Measurements from ENCODE around the gene MRPL53. TPM values are rescaled to one million over a fixed set of nuclear protein-coding genes. Genes with fewer than 3 reads are reported as not detected.

MRPL53 gene
- total and polyA plus RNA-seq, 2 of the 13 experiments (the other 11 are each of a cell fraction or from before 2014, with no cell fraction given), result 34.3 to 51.9 TPM

- no peak for TF ChIP-seq MXD1 (CRISPR knock-in tag; IDR thresholded peaks at IDR 0.05)
- no peak; the same call in 1 of the 2 replicates for TF ChIP-seq HOXA9 (CRISPR knock-in tag; IDR thresholded peaks at IDR 0.05; ENCODE audit: borderline replicate concordance)
- no peak; the same call in 1 of the 2 replicates for TF ChIP-seq KDM4B (CRISPR knock-in tag; IDR thresholded peaks at IDR 0.05)
- TF ChIP-seq ZNF605 (CRISPR knock-in tag; IDR thresholded peaks at IDR 0.05), result peak; percentile 89
- TF ChIP-seq EZH2 (conservative IDR thresholded peaks at IDR 0.05; ENCODE audit: low read depth, low read length), result no peak
- no peak; the same call in 1 of the 2 replicates for TF ChIP-seq ZBTB20 (CRISPR knock-in tag; IDR thresholded peaks at IDR 0.05; ENCODE audit: borderline replicate concordance, low read depth)
- no peak for TF ChIP-seq ZFAT (CRISPR knock-in tag; conservative IDR thresholded peaks at IDR 0.05)
- no peak for TF ChIP-seq ZNF280D (CRISPR knock-in tag; IDR thresholded peaks at IDR 0.05)
- no peak for TF ChIP-seq ZXDC (CRISPR knock-in tag; IDR thresholded peaks at IDR 0.05)
- peak; percentile 47; the same call in 1 of the 2 replicates for TF ChIP-seq ZNF710 (CRISPR knock-in tag; IDR thresholded peaks at IDR 0.05; ENCODE audit: borderline replicate concordance)
- peak; percentile 88; the same call in 1 of the 2 replicates for TF ChIP-seq ZNF556 (CRISPR knock-in tag; IDR thresholded peaks at IDR 0.05; ENCODE audit: borderline replicate concordance)
- no peak; the same call in 1 of the 2 replicates for TF ChIP-seq JUNB (CRISPR knock-in tag; IDR thresholded peaks at IDR 0.05; ENCODE audit: borderline replicate concordance)
- no peak for TF ChIP-seq ZNF720 (CRISPR knock-in tag; IDR thresholded peaks at IDR 0.05)
- peak; percentile 47; the same call in 1 of the 2 replicates for TF ChIP-seq ZNF546 (CRISPR knock-in tag; conservative IDR thresholded peaks at IDR 0.05)
- TF ChIP-seq FOXP4 (CRISPR knock-in tag; IDR thresholded peaks at IDR 0.05), result peak; percentile 71; the same call in 1 of the 2 replicates
- TF ChIP-seq ZZZ3 (CRISPR knock-in tag; IDR thresholded peaks at IDR 0.05; ENCODE audit: borderline replicate concordance), result peak; percentile 82
- TF ChIP-seq ZMYM4 (CRISPR knock-in tag; IDR thresholded peaks at IDR 0.05), result peak; percentile 66; the same call in 1 of the 2 replicates
These were observed 42.7 kb downstream of the MRPL53 start (continued) for GRCh38 chr2:74429487-74430451.

Measured in HepG2 (cell line).